Astrocyte (in vitro differentiated cells and primary cell): ENCODE measurements around the gene FOXO6. TPM values are rescaled to one million over a fixed set of nuclear protein-coding genes. Genes with fewer than 3 reads are reported as not detected.

Experiments
- DNase-seq: peaks from one replicate; pipeline ENCODE4 v3.0.0-alpha.2; 2010; ENCODE audit warnings: low read depth
- FAIRE-seq: peaks from 2 replicates; lab custom pipeline; 2011; peaks lifted over from hg19 to GRCh38; lab: Jason Lieb, UNC
- H2AFZ ChIP-seq: 2 replicates; pipeline ENCODE4 v1.6.0; 2012; ENCODE audit warnings: low read depth, low read length, inconsistent platforms
- H3K27ac ChIP-seq: 2 replicates; pipeline ENCODE4 v1.5.1; 2011; ENCODE audit warnings: low read depth, low read length, inconsistent platforms
- H3K27me3 ChIP-seq: 2 replicates; pipeline ENCODE4 v1.6.0; 2011; ENCODE audit warnings: low read length, inconsistent platforms; ENCODE audit not compliant: insufficient read depth
- H3K36me3 ChIP-seq: 2 replicates; pipeline ENCODE4 v1.5.1; 2011; ENCODE audit warnings: low read length, inconsistent platforms; ENCODE audit not compliant: insufficient read depth
- H3K4me1 ChIP-seq: 2 replicates; pipeline ENCODE4 v1.5.1; 2011; ENCODE audit warnings: low read length, inconsistent platforms; ENCODE audit not compliant: insufficient read depth
- H3K4me2 ChIP-seq: 2 replicates; pipeline ENCODE4 v1.6.0; 2012; ENCODE audit warnings: low read length, inconsistent platforms
- H3K4me3 ChIP-seq: 2 replicates; pipeline ENCODE4 v1.5.1; 2011; ENCODE audit warnings: low read depth, mild to moderate bottlenecking, low read length, inconsistent platforms; ENCODE audit not compliant: insufficient read depth
- H3K79me2 ChIP-seq: 2 replicates; pipeline ENCODE4 v1.6.0; 2012; ENCODE audit warnings: mild to moderate bottlenecking, low read length, inconsistent platforms; ENCODE audit not compliant: insufficient read depth
- H3K9ac ChIP-seq: 2 replicates; pipeline ENCODE4 v1.6.0; 2012; ENCODE audit warnings: mild to moderate bottlenecking, low read length, inconsistent platforms
- H3K9me3 ChIP-seq: 2 replicates; pipeline ENCODE4 v1.5.1; 2012; ENCODE audit warnings: low read depth, mild to moderate bottlenecking, low read length, inconsistent platforms; ENCODE audit not compliant: insufficient read depth
- H4K20me1 ChIP-seq: 2 replicates; pipeline ENCODE4 v1.6.0; 2012; ENCODE audit warnings: low read length, inconsistent platforms; ENCODE audit not compliant: insufficient read depth
- H3K27ac Mint-ChIP-seq: one replicate; pipeline ENCODE4 v1.8.0; 2021; ENCODE audit warnings: mild to moderate bottlenecking, mixed read lengths; ENCODE audit not compliant: unreplicated experiment
- H3K27me3 Mint-ChIP-seq: one replicate; pipeline ENCODE4 v1.8.0; 2021; ENCODE audit warnings: low read depth, mixed read lengths; ENCODE audit not compliant: unreplicated experiment
- H3K36me3 Mint-ChIP-seq: one replicate; pipeline ENCODE4 v1.8.0; 2021; ENCODE audit warnings: low read depth, mixed read lengths; ENCODE audit not compliant: unreplicated experiment
- H3K4me1 Mint-ChIP-seq: one replicate; pipeline ENCODE4 v1.8.0; 2021; ENCODE audit warnings: low read depth, mixed read lengths; ENCODE audit not compliant: unreplicated experiment
- H3K4me3 Mint-ChIP-seq: one replicate; pipeline ENCODE4 v1.8.0; 2021; ENCODE audit warnings: mild to moderate bottlenecking, moderate library complexity, mixed read lengths; ENCODE audit not compliant: unreplicated experiment
- H3K9me3 Mint-ChIP-seq: one replicate; pipeline ENCODE4 v1.8.0; 2021; ENCODE audit warnings: mild to moderate bottlenecking, mixed read lengths; ENCODE audit not compliant: unreplicated experiment
- CTCF ChIP-seq: IDR thresholded peaks from 2 replicates; pipeline ENCODE4 v1.5.1; 2011; ENCODE audit warnings: low read depth, mild to moderate bottlenecking, inconsistent platforms, low read length, moderate library complexity; ENCODE audit not compliant: insufficient read depth
- EZH2 ChIP-seq: IDR thresholded peaks from 2 replicates; pipeline ENCODE4 v1.6.1; 2012; ENCODE audit warnings: mild to moderate bottlenecking, low read length, inconsistent platforms; ENCODE audit not compliant: insufficient read depth
- total RNA-seq: library from RNA; stranded (reverse); gene quantifications from 2 replicates; pipeline ENCODE4 v1.2.1, GENCODE V29; 2021

Gene FOXO6
- total RNA-seq, 1 donor from 2014 or later, result 1.2 TPM

- Mint-ChIP-seq H3K36me3 (no peaks in the 10 kb centered on the region), H3K4me3 (no peak overlapping the region), H3K4me1 (no peaks in the 10 kb centered on the region), H3K9me3 (peaks cover 7% of the 10 kb centered on the region), H3K27ac (no peak overlapping the region), H3K27me3 (peaks cover 69% of the 10 kb centered on the region)
- Histone ChIP-seq H4K20me1 (no peaks in the 10 kb centered on the region), H3K27ac (no peak overlapping the region), H3K4me2 (no peak overlapping the region), H3K9me3 (peaks cover 7% of the 10 kb centered on the region), H3K4me3 (no peak overlapping the region), H2AFZ (no peak overlapping the region), H3K9ac (no peak overlapping the region), H3K36me3 (no peaks in the 10 kb centered on the region), H3K27me3 (peaks cover 35% of the 10 kb centered on the region), H3K79me2 (no peaks in the 10 kb centered on the region), H3K4me1 (no peaks in the 10 kb centered on the region)
- no peak for FAIRE-seq
- no peak for DNase-seq
- no peak for TF ChIP-seq EZH2
- no peak for TF ChIP-seq CTCF
These were observed 36.6 kb downstream of the FOXO6 start for GRCh38 chr1:41397753-41398330.

- Histone ChIP-seq H3K4me3 (no peak overlapping the region), H3K9me3 (peaks cover 7% of the 10 kb centered on the region), H2AFZ (no peak overlapping the region), H3K4me1 (no peaks in the 10 kb centered on the region), H3K79me2 (no peaks in the 10 kb centered on the region), H3K27ac (no peak overlapping the region), H3K27me3 (peaks cover 35% of the 10 kb centered on the region), H4K20me1 (no peaks in the 10 kb centered on the region), H3K4me2 (no peak overlapping the region), H3K9ac (no peak overlapping the region), H3K36me3 (no peaks in the 10 kb centered on the region)
- no peaks in the 10 kb centered on the region for H3K36me3 Mint-ChIP-seq
- H3K4me1 Mint-ChIP-seq, result no peaks in the 10 kb centered on the region
- H3K4me3 Mint-ChIP-seq, result no peak overlapping the region
- TF ChIP-seq EZH2, result no peak
- TF ChIP-seq CTCF, result no peak
- peaks cover 69% of the 10 kb centered on the region for H3K27me3 Mint-ChIP-seq
- H3K27ac Mint-ChIP-seq, result no peak overlapping the region
- DNase-seq, result no peak
- no peak for FAIRE-seq
- peaks cover 9% of the 10 kb centered on the region for H3K9me3 Mint-ChIP-seq
These were observed 38.0 kb downstream of the FOXO6 start for GRCh38 chr1:41399145-41399795.

GRCh38 chr1:41400225-41400624 is 39.0 kb downstream of the FOXO6 start:
- H3K36me3 ChIP-seq, result no peaks in the 10 kb centered on the region
- TF ChIP-seq CTCF (no peak), EZH2 (no peak)
- no peaks in the 10 kb centered on the region for H4K20me1 ChIP-seq
- Mint-ChIP-seq H3K9me3 (peaks cover 9% of the 10 kb centered on the region), H3K36me3 (no peaks in the 10 kb centered on the region), H3K27ac (no peak overlapping the region), H3K27me3 (peaks cover 63% of the 10 kb centered on the region), H3K4me3 (no peak overlapping the region), H3K4me1 (no peaks in the 10 kb centered on the region)
- H3K27ac ChIP-seq, result no peak overlapping the region
- DNase-seq (no peak), FAIRE-seq (no peak)
- H3K27me3 ChIP-seq, result peaks cover 27% of the 10 kb centered on the region
- H3K9me3 ChIP-seq, result peaks cover 7% of the 10 kb centered on the region
- H3K4me2 ChIP-seq, result no peak overlapping the region
- no peak overlapping the region for H3K4me3 ChIP-seq
- no peak overlapping the region for H2AFZ ChIP-seq
- no peak overlapping the region for H3K9ac ChIP-seq
- H3K79me2 ChIP-seq, result no peaks in the 10 kb centered on the region
- no peaks in the 10 kb centered on the region for H3K4me1 ChIP-seq
